HEK293 (cell line): Measurements from ENCODE around the gene MAML3.

Experiments used
- CTCF ChIA-PET: fragments of 350-600 bp; formaldehyde crosslinking; extraction: SDS; loops from one replicate; lab custom pipeline; 2021; ENCODE audit warnings: antibody characterized with exemption; lab: Yijun Ruan, JAX
- POLR2A ChIA-PET: fragments of 300-600 bp; formaldehyde crosslinking; extraction: SDS; loops from one replicate; lab custom pipeline; 2020; ENCODE audit warnings: antibody characterized with exemption, inconsistent platforms; lab: Yijun Ruan, JAX
- H3K27ac ChIP-seq: fragments of 200-500 bp; sonication (Bioruptor generic); 2 replicates; pipeline ENCODE4 v1.5.1; 2014; ENCODE audit warnings: low read depth, low read length, control low read depth, inconsistent platforms; ENCODE audit errors: extremely low read depth
- H3K36me3 ChIP-seq, 2 experiments: fragments of 200-500 bp in 1 of 2; sonication (Bioruptor generic) in 1 of 2; 1 replicate in 1 of 2; 2 replicates in 1 of 2; pipeline ENCODE4 v1.5.1; 2014 to 2017; ENCODE audit warnings: inconsistent platforms in 2 of 2, low read length in 2 of 2; ENCODE audit not compliant: control insufficient read depth in 2 of 2, insufficient read depth in 1 of 2
- H3K4me1 ChIP-seq: fragments of 200-500 bp; sonication (Bioruptor generic); 2 replicates; pipeline ENCODE4 v1.5.1; 2014; ENCODE audit warnings: mild to moderate bottlenecking, low read length, inconsistent platforms; ENCODE audit not compliant: control insufficient read depth, insufficient read depth
- H3K4me3 ChIP-seq: 2 replicates; pipeline ENCODE4 v1.5.1; 2011; ENCODE audit warnings: low read depth, mild to moderate bottlenecking, control low read depth, low read length, moderate library complexity
- H3K9me3 ChIP-seq: fragments of 200-500 bp; sonication (Bioruptor generic); 2 replicates; pipeline ENCODE4 v1.5.1; 2014; ENCODE audit warnings: low read depth, low read length, inconsistent platforms; ENCODE audit not compliant: control insufficient read depth, insufficient read depth
- CTCF ChIP-seq: fragments of 450-650 bp; formaldehyde crosslinking; IDR thresholded peaks from 2 replicates; pipeline ENCODE4 v1.5.1; 2016; ENCODE audit warnings: missing biosample characterization, missing genetic modification characterization
- EGR2 ChIP-seq: fragments of 450-650 bp; formaldehyde crosslinking; IDR thresholded peaks from 2 replicates; pipeline ENCODE4 v1.5.1; 2016; ENCODE audit warnings: low read depth, missing biosample characterization, missing genetic modification characterization
- HOXC10 ChIP-seq: sonication (generic); formaldehyde crosslinking; IDR thresholded peaks from 2 replicates; pipeline ENCODE4 v1.8.1; 2023; ENCODE audit warnings: mild to moderate bottlenecking, missing genetic modification reagents
- KLF7 ChIP-seq: fragments of 450-650 bp; formaldehyde crosslinking; IDR thresholded peaks from 2 replicates; pipeline ENCODE4 v1.5.1; 2016; ENCODE audit warnings: missing biosample characterization, missing genetic modification characterization, borderline replicate concordance
- KLF9 ChIP-seq: fragments of 450-650 bp; formaldehyde crosslinking; IDR thresholded peaks from 2 replicates; pipeline ENCODE4 v1.5.1; 2016; ENCODE audit warnings: missing biosample characterization, missing genetic modification characterization, low read depth
- PRDM10 ChIP-seq: fragments of 450-650 bp; formaldehyde crosslinking; IDR thresholded peaks from 2 replicates; pipeline ENCODE4 v1.5.1; 2016; ENCODE audit warnings: missing biosample characterization, missing genetic modification characterization
- WT1 ChIP-seq: fragments of 450-650 bp; formaldehyde crosslinking; IDR thresholded peaks from 2 replicates; pipeline ENCODE4 v1.5.1; 2016; ENCODE audit warnings: missing biosample characterization, missing genetic modification characterization
- ZBTB7A ChIP-seq: fragments of 450-650 bp; formaldehyde crosslinking; IDR thresholded peaks from 2 replicates; pipeline ENCODE4 v1.5.1; 2016; ENCODE audit warnings: low read depth, missing biosample characterization, missing genetic modification characterization
- ZEB2 ChIP-seq: fragments of 450-650 bp; formaldehyde crosslinking; IDR thresholded peaks from 2 replicates; pipeline ENCODE4 v1.5.1; 2016; ENCODE audit warnings: missing biosample characterization, missing genetic modification characterization
- ZIC2 ChIP-seq: fragments of 450-650 bp; formaldehyde crosslinking; IDR thresholded peaks from 2 replicates; pipeline ENCODE4 v1.5.1; 2016; ENCODE audit warnings: missing biosample characterization, missing genetic modification characterization
- ZNF214 ChIP-seq: fragments of 450-650 bp; formaldehyde crosslinking; IDR thresholded peaks from 2 replicates; pipeline ENCODE4 v1.5.1; 2017; ENCODE audit warnings: missing biosample characterization, mild to moderate bottlenecking, missing genetic modification characterization, borderline replicate concordance
- ZNF398 ChIP-seq: fragments of 450-650 bp; formaldehyde crosslinking; IDR thresholded peaks from 2 replicates; pipeline ENCODE4 v1.5.1; 2017; ENCODE audit warnings: missing biosample characterization, missing genetic modification characterization
- ZNF501 ChIP-seq: fragments of 450-650 bp; formaldehyde crosslinking; IDR thresholded peaks from 2 replicates; pipeline ENCODE4 v1.5.1; 2016; ENCODE audit warnings: missing biosample characterization, missing genetic modification characterization
- ZNF610 ChIP-seq: fragments of 450-650 bp; formaldehyde crosslinking; IDR thresholded peaks from 2 replicates; pipeline ENCODE4 v1.5.1; 2016; ENCODE audit warnings: missing biosample characterization, missing genetic modification characterization, borderline replicate concordance
- ZSCAN16 ChIP-seq: fragments of 450-650 bp; formaldehyde crosslinking; IDR thresholded peaks from 2 replicates; pipeline ENCODE4 v1.5.1; 2016; ENCODE audit warnings: missing biosample characterization, missing genetic modification characterization
- TF ChIP-seq, protein P1 (sequence below): fragments of 450-650 bp; formaldehyde crosslinking; IDR thresholded peaks from 2 replicates; pipeline ENCODE4 v1.5.1; 2016; ENCODE audit warnings: missing biosample characterization, missing genetic modification characterization
- TF ChIP-seq, protein P2 (sequence below): fragments of 450-650 bp; formaldehyde crosslinking; IDR thresholded peaks from 2 replicates; pipeline ENCODE4 v1.5.1; 2016; ENCODE audit warnings: missing biosample characterization, missing genetic modification characterization
- TF ChIP-seq, protein P3 (sequence below): fragments of 450-650 bp; formaldehyde crosslinking; IDR thresholded peaks from 2 replicates; pipeline ENCODE4 v1.5.1; 2017; ENCODE audit warnings: missing biosample characterization, missing genetic modification characterization
- TF ChIP-seq, protein P4 (sequence below): fragments of 450-650 bp; formaldehyde crosslinking; IDR thresholded peaks from 2 replicates; pipeline ENCODE4 v1.5.1; 2017; ENCODE audit warnings: missing biosample characterization, mild to moderate bottlenecking, missing genetic modification characterization, moderate library complexity

The MAML3 gene

DNA sequence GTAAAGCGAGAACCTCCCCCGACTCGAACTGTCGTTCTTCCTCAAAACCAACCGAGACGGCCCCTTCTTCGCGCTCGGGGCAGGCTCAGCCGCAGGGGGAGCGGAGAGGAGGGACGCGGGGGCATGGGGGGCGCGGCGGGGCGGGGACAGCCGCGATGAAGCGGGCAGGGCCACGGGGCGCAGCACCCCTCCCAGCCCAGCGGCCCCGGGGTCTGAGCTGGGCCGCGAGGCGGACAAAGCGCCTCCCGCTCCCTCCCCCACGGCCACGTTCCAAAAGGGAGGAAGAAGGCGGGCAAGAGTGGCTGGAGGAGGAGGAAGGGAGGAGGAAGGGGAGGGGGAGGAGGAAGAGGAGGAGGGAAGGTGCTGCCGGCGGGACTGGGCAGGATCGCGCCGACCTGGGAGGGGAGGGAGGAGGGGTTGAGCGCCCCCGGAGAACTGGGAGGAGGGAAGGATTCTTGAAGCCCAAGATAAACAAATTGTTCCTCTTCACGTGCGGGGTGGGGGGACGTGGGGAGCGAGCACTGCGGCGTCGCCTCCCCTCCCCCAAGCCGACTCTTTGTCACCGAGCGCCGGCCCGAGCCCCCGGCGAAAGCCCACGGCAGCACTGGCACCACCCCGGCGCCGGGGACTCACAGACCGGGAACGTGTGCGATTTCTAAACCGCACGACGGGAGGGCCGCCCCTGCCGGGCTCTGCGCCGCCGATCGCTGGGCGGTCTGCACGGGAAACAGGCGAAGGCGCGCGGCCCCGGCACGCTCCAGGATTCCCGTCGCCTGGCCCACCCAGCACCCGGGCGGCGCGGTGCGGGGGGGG lies 2.9 kb downstream of the MAML3 start:
- CTCF ChIA-PET = interaction anchor here (0.7 to 1.2 kb wide), 3 partner anchors 41 to 140 kb away, joined by 3 to 5 read pairs (median 3); no protein-coding TSS in a partner anchor
- peak overlapping the region; percentile 99 for H3K27ac ChIP-seq
- H3K4me3 ChIP-seq = peak overlapping the region; percentile 64
- H3K9me3 ChIP-seq = no peaks in the 10 kb centered on the region
- POLR2A ChIA-PET = interaction anchor here (0.5 to 2.1 kb wide), 9 partner anchors 34 to 605 kb away, joined by 3 to 9 read pairs (median 4); partner anchors contain the start of gene TBC1D9
- no peaks in the 10 kb centered on the region for H3K36me3 ChIP-seq
- H3K4me1 ChIP-seq = peaks cover 3% of the 10 kb centered on the region; the same call in 1 of the 2 replicates
- TF ChIP-seq EGR2 (tag by site-specific recombination) = peak; percentile 98
- TF ChIP-seq WT1 (tag by site-specific recombination) = peak; percentile 97
- TF ChIP-seq ZEB2 (tag by site-specific recombination) = peak; percentile 92
- TF ChIP-seq ZNF398 (tag by site-specific recombination) = peak; percentile 99
- TF ChIP-seq, protein P1, sequence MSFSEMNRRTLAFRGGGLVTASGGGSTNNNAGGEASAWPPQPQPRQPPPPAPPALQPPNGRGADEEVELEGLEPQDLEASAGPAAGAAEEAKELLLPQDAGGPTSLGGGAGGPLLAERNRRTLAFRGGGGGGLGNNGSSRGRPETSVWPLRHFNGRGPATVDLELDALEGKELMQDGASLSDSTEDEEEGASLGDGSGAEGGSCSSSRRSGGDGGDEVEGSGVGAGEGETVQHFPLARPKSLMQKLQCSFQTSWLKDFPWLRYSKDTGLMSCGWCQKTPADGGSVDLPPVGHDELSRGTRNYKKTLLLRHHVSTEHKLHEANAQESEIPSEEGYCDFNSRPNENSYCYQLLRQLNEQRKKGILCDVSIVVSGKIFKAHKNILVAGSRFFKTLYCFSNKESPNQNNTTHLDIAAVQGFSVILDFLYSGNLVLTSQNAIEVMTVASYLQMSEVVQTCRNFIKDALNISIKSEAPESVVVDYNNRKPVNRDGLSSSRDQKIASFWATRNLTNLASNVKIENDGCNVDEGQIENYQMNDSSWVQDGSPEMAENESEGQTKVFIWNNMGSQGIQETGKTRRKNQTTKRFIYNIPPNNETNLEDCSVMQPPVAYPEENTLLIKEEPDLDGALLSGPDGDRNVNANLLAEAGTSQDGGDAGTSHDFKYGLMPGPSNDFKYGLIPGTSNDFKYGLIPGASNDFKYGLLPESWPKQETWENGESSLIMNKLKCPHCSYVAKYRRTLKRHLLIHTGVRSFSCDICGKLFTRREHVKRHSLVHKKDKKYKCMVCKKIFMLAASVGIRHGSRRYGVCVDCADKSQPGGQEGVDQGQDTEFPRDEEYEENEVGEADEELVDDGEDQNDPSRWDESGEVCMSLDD (tag by site-specific recombination) = peak; percentile 94
- TF ChIP-seq PRDM10 (tag by site-specific recombination) = peak; percentile 74
- TF ChIP-seq ZNF214 (tag by site-specific recombination) = no peak
- TF ChIP-seq, protein P2, sequence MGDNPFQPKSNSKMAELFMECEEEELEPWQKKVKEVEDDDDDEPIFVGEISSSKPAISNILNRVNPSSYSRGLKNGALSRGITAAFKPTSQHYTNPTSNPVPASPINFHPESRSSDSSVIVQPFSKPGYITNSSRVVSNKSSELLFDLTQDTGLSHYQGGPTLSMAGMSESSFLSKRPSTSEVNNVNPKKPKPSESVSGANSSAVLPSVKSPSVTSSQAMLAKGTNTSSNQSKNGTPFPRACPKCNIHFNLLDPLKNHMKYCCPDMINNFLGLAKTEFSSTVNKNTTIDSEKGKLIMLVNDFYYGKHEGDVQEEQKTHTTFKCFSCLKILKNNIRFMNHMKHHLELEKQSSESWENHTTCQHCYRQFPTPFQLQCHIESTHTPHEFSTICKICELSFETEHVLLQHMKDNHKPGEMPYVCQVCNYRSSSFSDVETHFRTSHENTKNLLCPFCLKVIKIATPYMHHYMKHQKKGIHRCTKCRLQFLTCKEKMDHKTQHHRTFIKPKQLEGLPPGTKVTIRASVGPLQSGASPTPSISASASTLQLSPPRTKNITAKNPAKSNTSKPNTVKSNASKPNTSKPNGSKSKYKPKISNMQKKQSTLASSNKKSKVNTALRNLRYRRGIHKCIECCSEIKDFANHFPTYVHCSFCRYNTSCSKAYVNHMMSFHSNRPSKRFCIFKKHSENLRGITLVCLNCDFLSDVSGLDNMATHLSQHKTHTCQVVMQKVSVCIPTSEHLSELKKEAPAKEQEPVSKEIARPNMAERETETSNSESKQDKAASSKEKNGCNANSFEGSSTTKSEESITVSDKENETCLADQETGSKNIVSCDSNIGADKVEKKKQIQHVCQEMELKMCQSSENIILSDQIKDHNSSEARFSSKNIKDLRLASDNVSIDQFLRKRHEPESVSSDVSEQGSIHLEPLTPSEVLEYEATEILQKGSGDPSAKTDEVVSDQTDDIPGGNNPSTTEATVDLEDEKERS = no peak
- peak; percentile 80; the same call in 1 of the 2 replicates for TF ChIP-seq KLF7 (tag by site-specific recombination)
- peak; percentile 78 for TF ChIP-seq ZBTB7A (tag by site-specific recombination)
- TF ChIP-seq, protein P3, sequence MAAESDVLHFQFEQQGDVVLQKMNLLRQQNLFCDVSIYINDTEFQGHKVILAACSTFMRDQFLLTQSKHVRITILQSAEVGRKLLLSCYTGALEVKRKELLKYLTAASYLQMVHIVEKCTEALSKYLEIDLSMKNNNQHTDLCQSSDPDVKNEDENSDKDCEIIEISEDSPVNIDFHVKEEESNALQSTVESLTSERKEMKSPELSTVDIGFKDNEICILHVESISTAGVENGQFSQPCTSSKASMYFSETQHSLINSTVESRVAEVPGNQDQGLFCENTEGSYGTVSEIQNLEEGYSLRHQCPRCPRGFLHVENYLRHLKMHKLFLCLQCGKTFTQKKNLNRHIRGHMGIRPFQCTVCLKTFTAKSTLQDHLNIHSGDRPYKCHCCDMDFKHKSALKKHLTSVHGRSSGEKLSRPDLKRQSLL (tag by site-specific recombination) = peak; percentile 4; the same call in 1 of the 2 replicates
- 0 out of 2 replicates have a peak, but pooled peaks have one; percentile 24 for TF ChIP-seq CTCF (tag by site-specific recombination)
- TF ChIP-seq, protein P4, sequence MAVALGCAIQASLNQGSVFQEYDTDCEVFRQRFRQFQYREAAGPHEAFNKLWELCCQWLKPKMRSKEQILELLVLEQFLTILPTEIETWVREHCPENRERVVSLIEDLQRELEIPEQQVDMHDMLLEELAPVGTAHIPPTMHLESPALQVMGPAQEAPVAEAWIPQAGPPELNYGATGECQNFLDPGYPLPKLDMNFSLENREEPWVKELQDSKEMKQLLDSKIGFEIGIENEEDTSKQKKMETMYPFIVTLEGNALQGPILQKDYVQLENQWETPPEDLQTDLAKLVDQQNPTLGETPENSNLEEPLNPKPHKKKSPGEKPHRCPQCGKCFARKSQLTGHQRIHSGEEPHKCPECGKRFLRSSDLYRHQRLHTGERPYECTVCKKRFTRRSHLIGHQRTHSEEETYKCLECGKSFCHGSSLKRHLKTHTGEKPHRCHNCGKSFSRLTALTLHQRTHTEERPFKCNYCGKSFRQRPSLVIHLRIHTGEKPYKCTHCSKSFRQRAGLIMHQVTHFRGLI (tag by site-specific recombination) = peak; percentile 41; the same call in 1 of the 2 replicates
- peak; percentile 53; the same call in 1 of the 2 replicates for TF ChIP-seq ZNF501 (tag by site-specific recombination)
- TF ChIP-seq ZIC2 (tag by site-specific recombination) = peak; percentile 83
- TF ChIP-seq HOXC10 (CRISPR knock-in tag) = no peak
- TF ChIP-seq ZSCAN16 (tag by site-specific recombination) = no peak
- no peak; the same call in 1 of the 2 replicates for TF ChIP-seq ZNF610 (tag by site-specific recombination)
- TF ChIP-seq KLF9 (tag by site-specific recombination) = peak; percentile 35; the same call in 1 of the 2 replicates
